ENCODE measurements around the gene ZNFX1.
A peak's percentile ranks its signal among the peaks of the same experiment; 100 is the strongest.
"Not testable (repeated sequence)": the region's sequence is repeated elsewhere in the genome, so short reads cannot be mapped to it uniquely, and the experiment has no call there.

ZNFX1 gene

DNA sequence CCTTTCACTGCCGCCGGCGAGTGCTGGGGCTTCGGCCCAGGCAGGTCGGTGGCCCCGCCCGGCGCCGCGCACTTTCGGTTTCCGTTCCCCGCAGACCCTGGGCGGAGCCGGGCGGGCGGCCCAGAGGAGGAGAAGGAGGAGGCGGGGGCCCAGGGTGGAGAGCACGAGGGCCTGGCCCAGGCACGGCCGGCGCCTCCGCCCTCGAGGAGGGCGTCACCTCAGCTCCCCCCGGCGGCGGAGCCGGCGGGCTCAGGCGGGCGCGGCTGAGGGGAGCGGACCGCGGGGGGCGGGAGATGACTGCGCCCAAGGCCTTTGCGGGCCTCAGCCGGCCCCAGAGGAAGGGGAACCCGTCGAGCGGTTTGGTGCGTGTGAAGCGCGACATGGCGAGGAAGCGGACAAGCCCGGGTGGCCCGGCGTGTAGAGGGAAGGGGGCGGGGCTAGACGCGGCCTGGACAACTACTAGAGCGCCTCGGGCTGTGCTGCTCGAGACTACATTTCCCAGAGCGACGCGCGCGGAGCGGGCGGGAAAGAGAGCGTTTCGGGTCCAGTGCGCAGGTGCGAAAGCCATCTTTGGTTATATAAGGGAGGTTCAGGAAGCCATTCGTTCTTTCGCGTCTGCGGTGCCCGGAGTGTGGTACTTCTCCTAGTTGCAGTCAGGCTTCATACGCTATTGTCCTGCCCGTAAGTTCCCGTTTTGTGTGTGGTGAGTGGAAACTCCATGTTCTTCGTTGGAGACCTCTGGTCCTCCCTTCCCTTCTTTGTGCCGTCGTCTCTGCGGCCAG is at the start of gene ZNFX1:
Gene ZNFX1, minus strand, starts transcription at position 22 of the 782 bp plus-strand sequence. CDS start 2,218 bp downstream, outside the sequence.
- peak; percentile 98 for DNase-seq (ENCODE audit: low spot score)

DNA sequence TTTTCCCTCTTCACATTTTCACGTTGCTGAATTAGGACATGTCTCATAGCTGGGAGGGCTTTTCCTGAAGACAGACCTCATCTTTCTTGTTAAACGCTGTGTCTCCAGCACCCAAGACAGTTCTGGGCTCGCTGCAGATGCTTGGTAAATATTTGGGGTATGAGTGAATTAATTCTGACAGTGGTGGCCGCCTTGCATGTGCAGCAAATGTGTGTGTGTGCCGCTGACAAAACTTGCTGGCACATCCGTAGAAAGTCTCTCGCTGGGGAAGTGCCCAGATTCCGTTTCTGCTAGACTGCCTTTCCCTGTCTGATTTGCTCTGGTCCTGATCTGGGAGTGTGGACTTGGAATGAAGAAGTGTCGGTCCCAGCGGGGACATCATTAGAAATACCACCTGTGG is 48.2 kb upstream of the ZNFX1 start:
- no peak for DNase-seq (ENCODE audit: low spot score)

DNA sequence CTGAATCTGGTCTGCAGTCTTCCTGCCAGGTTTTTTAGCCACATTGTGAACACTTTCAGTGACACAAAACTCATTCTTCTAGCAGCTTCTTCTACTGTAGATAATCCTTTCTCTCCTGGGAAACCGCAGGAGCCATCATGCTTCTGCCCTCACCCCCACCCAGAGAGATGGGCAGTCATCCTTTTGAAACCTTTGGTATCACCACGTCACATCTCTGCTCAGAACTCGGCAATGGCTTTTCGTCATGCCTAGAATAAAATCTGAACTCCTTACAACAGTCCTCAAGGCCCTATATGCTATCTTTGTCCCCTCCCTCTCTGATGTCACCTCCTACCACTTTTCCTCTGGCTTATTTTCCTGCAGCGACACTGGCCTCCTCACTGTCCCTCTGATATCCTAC is 46.4 kb upstream of the ZNFX1 start:
- no peak for DNase-seq (ENCODE audit: low spot score)

- peak; percentile 45 for DNase-seq (ENCODE audit: low spot score)
Observed at GRCh38 chr20:49323622-49324238, 45.9 kb upstream of the ZNFX1 start.

- DNase-seq (ENCODE audit: low spot score) = peak; percentile 24
Observed at GRCh38 chr20:49320460-49320859, 42.6 kb upstream of the ZNFX1 start.

- DNase-seq (ENCODE audit: low spot score) = no peak
Observed at GRCh38 chr20:49319208-49319809, 41.5 kb upstream of the ZNFX1 start.

GRCh38 chr20:49318430-49319207 is 40.8 kb upstream of the ZNFX1 start:
- no peak for DNase-seq (ENCODE audit: low spot score)

DNA sequence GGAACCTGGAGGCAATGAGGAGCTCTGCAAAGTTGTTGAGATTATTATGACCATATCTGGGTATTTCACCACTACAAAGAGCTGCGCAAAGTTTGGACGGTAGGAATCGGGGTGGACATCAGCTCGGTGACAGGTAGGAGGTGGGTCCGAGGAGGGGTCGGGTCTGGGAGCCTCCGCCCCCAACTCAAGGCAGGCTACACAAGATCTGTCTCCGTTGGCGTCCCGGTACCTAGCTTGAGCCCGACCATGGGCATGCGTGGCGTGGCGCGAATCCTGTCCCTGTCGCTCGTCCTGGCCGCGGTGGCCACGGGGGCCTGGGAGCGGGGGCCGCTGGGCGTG is 40.2 kb upstream of the ZNFX1 start:
- DNase-seq (ENCODE audit: low spot score) = no peak

DNA sequence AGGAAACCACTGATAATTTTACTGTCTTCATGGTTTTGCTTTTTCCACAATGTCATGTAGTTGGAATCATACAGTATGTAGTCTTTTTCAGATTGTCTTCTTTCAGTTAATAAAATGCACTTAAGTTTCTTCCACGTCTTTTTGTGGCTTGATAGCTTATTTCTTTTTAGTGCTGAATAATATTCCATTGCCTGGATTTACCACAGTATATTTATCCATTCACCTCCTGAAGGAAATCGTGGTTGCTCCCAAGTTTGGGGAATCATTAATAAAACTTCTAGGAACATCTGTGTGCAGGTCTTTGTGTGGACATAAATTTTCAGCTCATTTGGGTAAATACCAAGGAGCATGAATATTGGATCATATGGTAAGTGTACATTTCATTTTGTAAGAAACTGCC is 38.8 kb upstream of the ZNFX1 start:
- DNase-seq (ENCODE audit: low spot score) = no peak

GRCh38 chr20:49315580-49315979 is 37.7 kb upstream of the ZNFX1 start:
- no peak for DNase-seq (ENCODE audit: low spot score)

DNA sequence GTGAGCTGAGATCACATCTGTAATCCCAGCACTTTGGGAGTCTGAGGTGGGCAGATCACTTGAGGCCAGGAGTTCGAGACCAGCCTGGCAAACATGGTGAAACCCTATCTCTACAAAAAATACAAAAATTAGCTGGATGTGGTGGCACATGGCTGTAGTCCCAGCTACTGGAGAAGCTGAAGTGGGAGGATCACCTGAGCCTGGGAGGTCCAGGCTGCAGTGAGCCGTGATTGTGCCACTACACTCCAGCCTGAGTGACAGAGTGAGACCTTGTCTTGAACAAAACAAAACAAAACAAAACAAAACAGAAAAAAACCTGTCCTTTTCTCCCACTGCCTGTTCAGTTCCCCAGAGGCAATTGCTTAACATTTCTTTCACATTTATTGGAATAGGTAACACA is 36.2 kb upstream of the ZNFX1 start:
- not testable (repeated sequence) for DNase-seq (ENCODE audit: low spot score)

- DNase-seq (ENCODE audit: low spot score) = no peak
Observed at GRCh38 chr20:49313283-49313682, 35.4 kb upstream of the ZNFX1 start.

DNA sequence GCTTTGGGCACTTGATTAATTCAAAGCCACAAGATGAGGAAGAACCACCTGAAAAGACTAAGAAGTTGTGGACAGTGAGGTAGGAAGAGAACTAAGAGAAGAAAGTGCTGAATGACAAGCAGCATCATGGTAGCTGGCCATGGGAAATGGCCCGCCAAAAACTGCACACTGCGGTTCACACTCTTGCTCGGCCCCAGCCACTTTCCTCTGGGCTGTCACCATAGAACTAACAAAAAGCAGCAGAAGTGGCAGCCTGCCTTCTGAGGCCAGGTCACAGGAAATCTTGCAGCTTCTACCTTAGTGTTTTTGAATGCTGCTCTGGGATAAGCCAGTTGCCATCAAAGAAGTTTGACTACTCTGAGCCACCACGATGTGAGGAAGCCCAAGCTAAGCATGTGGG is 34.8 kb upstream of the ZNFX1 start:
- no peak for DNase-seq (ENCODE audit: low spot score)

- DNase-seq (ENCODE audit: low spot score) = no peak
Observed at GRCh38 chr20:49310705-49311104, 32.8 kb upstream of the ZNFX1 start.

GRCh38 chr20:49308875-49309274 is 31.0 kb upstream of the ZNFX1 start:
- DNase-seq (ENCODE audit: low spot score) = no peak

- no peak for DNase-seq (ENCODE audit: low spot score)
Observed at GRCh38 chr20:49306903-49307620, 29.2 kb upstream of the ZNFX1 start.

DNA sequence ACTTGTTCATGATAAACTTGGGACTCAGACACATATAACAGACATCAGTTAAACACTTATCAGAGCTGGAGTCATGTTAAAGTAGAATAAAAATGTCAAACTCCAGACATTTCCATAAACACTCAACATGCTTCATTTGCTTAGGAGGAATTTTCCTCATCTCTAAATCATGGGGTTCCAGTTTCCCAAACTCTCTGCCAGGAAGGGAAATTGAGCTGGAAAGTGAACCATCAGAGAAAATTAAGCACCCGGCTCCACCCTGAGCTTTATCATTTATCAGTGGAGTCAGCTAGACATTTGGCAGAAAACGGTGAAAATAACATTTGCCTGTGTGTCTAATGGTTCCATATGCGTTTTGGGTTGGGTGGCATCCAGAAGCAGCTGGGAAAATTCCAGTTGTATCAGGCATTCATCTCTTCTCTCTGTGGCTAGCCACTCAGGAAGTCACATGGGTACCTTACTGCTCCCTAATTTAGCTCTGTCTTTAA is 25.3 kb upstream of the ZNFX1 start:
- no peak for DNase-seq (ENCODE audit: low spot score)

DNA sequence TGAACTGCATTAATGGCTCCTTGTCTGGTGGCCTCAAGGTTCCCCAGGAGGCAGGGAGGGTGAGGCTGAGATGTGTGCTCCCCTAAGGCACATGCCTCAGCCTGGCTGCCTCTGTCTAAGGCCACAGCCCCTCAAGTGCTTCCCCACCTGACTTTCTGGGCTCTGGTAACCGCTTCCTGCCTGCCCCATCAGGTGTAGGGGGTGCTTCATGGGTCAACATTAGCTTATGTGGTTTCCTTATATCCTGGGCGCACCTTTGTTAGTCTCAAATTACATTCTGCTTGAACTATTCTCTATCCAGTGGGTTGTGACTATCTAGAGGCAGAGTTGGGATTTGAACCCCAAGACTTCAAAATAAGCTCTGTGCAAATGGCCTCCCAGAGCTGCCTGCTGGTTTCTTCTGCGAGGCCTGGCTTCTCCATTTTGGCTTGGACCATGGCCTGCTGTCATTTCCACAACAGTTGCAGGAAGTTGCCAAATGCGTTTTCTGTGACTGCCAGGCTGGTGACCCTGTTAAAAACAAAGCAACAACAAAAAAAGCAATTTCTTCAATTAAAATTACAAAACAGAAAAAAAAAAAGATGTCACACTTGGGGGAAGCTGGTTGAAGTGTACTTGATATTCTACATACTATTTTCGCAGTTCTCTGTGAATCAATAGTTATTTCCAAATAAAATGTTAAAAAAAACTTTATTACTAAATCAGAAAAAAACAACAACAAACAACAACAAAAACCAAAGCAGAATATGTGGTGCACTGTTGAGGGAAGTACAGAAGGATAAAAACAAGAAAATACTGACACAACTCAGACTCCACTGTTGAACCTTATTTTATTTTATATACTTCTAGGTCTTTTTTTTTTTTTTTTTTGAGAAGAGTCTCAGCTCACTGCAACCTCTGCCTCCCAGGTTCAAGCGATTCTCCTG is 20.0 kb upstream of the ZNFX1 start:
- DNase-seq (ENCODE audit: low spot score) = no peak

DNA sequence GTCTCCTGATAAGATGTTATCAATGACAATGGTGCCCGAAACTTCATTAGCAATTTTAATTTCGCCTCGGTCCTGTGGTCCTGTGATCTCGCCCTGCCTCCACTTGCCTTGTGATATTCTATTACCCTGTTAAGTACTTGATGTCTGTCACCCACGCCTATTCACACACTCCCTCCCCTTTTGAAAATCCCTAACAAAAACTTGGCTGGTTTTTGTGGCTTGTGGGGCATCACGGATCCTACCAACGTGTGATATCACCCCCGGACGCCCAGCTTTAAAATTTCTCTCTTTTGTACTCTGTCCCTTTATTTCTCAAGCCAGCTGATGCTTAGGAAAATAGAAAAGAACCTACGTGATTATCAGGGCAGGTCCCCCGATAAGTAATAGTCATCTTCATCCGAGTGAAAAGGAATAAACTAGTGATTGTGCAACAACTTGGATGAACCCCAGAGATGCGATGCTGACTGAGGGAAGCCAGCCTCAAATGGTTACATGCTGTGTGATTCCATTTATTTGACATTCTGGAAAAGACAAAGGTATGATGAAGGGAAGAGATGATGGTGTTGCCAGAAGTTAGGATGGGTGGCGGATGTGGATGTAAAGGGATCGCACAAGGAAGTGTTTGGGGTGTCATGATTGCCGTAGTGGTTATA is 16.3 kb upstream of the ZNFX1 start:
- DNase-seq (ENCODE audit: low spot score) = not testable (repeated sequence)

DNA sequence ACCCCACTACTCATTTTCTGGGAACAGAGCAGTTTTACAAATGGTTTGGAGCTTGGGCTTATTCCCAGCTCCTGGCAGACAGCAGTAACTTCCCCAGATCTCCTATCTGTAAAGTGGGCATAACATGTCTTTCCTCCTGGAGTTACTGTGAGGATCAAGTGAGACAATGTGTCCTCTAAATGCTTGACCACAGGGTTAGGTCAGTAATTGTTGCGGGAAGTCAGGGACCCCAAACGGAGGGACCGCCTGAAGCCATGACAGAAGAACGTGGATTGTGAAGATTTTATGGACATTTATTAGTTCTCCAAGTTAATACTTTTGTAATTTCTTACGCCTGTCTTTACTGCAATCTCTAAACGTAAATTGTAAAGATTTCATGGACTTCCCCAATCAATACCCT is 15.3 kb upstream of the ZNFX1 start:
- DNase-seq (ENCODE audit: low spot score) = no peak

Data from NAMALWA (cell line).